HAP-1 (cell line): ENCODE data around the gene CCDC201.
"Not testable (repeated sequence)": the region's sequence is repeated elsewhere in the genome, so short reads cannot be mapped to it uniquely, and the experiment has no call there.

Experiments used
- DNase-seq, 2 experiments: peaks; one replicate each; pipeline ENCODE4 v3.0.0-alpha.2; 2016 to 2020; ENCODE audit warnings: low spot score in 2 of 2
- H3K27me3 ChIP-seq: fragments of 250-450 bp; sonication (Bioruptor Pico); 2 replicates; pipeline ENCODE4 v1.5.1; 2020; ENCODE audit warnings: low read depth, mild to moderate bottlenecking, moderate library complexity
- H3K36me3 ChIP-seq: fragments of 250-450 bp; sonication (Bioruptor Pico); replicated peaks from 2 replicates; pipeline ENCODE4 v1.5.1; 2020; ENCODE audit warnings: mild to moderate bottlenecking
- H3K4me1 ChIP-seq: fragments of 250-450 bp; sonication (Bioruptor Pico); 2 replicates; pipeline ENCODE4 v1.5.1; 2020; ENCODE audit warnings: mild to moderate bottlenecking
- H3K4me3 ChIP-seq: fragments of 250-450 bp; sonication (Bioruptor Pico); 2 replicates; pipeline ENCODE4 v1.5.1; 2020; ENCODE audit warnings: mild to moderate bottlenecking, moderate library complexity
- H3K9me3 ChIP-seq: fragments of 250-450 bp; sonication (Bioruptor Pico); 2 replicates; pipeline ENCODE4 v1.5.1; 2020; ENCODE audit warnings: mild to moderate bottlenecking, moderate library complexity
- in situ Hi-C: fragments of 300-500 bp; cut with MboI; formaldehyde crosslinking; loops from 3 replicates; pipeline ENCODE4 v1.14.3; 2020; ENCODE audit warnings: low sequenced_read_pairs, inconsistent platforms, mixed read lengths

The CCDC201 gene

DNA sequence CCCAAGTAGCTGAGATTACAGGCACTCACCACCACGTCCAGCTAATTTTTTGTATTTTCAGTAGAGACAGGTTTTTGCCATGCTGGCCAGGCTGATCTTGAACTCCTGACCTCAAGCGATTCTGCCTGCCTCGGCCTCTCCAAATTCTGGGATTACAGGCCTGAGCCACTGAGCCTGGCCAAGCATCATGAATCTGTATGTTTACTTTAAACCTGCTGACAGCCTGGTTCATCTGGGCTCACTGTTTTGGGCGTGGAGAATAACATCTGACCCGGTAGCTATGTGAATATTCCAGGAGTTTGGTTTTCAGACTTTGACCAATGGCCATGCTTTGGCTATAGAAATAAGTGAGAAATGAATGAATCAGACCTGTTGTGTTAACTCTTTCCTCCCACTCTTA lies 26.3 kb downstream of the CCDC201 start:
- H3K36me3 ChIP-seq, H3K4me1 ChIP-seq, DNase-seq, in situ Hi-C loops, H3K4me3 ChIP-seq, H3K9me3 ChIP-seq, H3K27me3 ChIP-seq: not testable (repeated sequence)

DNA sequence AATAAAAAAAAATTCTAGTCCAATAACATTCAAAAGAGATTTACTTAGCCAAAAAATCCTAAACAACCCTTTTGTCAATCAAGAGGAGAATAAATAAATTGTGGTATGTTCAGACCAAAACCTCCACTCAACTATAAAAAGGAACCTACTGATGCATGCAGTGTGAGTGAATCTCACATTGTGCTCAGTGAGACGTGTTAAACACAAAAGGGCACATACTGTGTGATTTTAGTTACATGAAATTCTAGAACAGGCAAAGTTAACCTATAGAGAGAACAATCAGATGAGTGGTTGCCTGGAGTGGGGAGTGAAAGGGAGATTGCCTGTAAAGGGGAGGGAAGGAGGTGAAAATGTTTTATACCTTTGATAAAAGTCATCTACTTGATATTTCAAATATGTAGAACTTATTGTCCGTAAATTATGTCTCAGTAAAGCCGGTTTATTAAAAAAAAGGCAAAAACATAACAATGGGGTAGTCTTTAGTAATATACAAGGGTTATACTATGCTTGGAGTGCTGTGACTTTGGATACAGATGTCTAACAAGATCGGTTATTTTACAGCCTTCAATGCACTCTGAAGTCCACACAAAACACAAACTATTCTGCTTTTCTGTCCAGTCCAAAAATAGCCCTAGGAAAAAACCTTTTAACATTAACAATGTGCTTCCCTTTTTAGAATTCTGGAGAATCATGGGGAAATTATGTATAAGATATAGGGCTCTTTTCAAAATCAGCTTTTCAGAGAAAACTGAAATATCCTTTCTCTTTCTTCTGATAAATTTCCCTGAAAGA lies 30.8 kb downstream of the CCDC201 start:
- H3K4me1 ChIP-seq, DNase-seq, H3K36me3 ChIP-seq, H3K27me3 ChIP-seq, H3K9me3 ChIP-seq, in situ Hi-C loops, H3K4me3 ChIP-seq: not testable (repeated sequence)

DNA sequence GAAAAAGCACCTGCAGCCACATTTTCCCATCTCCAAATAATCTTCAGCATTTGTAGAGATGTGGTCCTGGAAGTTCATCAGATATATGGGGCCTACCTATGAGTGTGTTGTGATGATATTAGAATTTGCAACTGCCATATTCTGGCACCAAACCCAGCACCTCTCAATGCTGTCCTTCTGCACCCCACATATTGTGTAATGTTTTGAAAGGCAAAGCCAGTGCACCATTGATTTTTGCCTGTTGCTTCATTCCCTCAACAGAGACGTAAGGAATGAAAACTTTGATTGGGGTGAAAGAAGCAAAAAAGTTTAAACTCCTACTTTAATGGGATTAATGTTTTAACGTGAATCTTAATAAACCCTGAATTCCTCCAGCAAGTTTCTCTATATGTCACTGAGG lies 34.0 kb downstream of the CCDC201 start:
- H3K27me3 ChIP-seq, in situ Hi-C loops, DNase-seq, H3K9me3 ChIP-seq, H3K4me3 ChIP-seq, H3K4me1 ChIP-seq, H3K36me3 ChIP-seq: not testable (repeated sequence)

DNA sequence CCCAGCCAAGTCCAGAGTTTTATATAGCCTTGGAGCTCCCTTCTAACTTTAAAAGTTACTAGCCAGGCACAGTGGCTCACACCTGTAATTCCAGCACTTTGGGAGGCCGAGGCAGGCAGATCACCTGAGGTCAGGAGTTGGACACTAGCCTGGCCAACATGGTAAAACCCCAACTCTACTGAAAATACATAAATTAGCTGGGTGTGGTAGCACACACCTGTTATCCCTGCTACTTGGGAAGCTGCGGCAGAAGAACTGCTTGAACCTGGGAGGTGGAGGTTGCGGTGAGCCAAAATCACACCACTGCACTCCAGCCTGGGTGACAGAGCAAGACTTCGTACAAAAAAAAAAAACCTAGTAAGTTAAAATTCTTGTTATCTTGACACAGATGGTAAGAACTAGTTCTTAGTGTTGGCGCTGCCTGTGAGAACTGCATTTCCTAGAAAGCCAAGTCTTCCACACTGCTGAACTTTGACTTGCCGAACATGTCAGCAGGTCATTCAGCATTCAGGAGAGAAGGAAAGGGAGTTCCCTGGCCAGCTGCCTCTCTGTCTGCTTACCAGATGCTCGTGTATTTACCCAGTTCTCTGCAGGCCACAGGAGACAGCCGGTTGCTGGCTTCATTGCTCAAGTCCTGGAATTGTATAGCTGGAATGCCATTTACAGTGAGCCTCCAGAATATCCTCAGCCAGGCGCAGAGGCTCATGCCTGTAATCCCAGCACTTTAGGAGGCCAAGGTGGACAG lies 40.3 kb downstream of the CCDC201 start:
- in situ Hi-C loops, H3K4me3 ChIP-seq, H3K36me3 ChIP-seq, H3K9me3 ChIP-seq, H3K27me3 ChIP-seq, H3K4me1 ChIP-seq, DNase-seq: not testable (repeated sequence)

DNA sequence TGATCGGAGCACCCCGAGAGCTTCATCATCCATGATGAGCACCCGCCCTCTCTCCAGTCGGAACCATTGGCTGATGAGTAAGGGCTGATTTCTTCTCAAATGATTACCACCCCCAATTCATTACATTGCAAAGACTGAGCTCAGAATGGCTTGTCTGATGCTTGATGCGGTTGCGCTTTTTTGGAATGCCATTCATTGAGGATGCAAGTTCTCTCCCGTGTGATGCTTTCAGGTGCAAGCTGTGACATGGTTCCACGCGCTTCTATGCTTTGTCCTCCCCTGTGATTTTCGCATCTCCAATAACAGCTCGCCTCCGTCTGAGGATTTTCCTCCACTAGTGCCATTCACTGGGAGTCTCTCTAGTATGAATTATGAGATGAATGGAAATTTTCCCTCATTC lies 43.0 kb downstream of the CCDC201 start:
- H3K27me3 ChIP-seq, H3K9me3 ChIP-seq, H3K4me1 ChIP-seq, H3K36me3 ChIP-seq, in situ Hi-C loops, DNase-seq, H3K4me3 ChIP-seq: not testable (repeated sequence)

DNA sequence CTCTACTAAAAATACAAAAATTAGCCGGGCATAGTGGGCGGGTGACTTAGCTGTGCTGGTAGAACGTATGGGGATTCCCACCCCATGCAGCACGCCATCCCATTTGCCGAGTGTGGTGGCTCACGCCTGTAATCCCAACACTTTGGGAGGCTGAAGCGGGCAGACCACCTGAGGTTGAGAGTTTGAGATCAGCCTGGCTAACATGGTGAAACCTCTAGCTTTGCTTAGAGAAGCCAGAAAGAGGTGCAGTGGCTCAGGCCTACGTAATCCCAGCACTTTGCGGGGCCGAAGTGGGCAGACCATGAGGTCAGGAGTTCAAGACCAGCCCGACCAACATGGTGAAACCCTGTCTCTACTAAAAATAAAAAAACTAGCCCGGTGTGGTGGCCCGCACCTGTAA lies 45.2 kb downstream of the CCDC201 start:
- DNase-seq, H3K36me3 ChIP-seq, H3K27me3 ChIP-seq, H3K9me3 ChIP-seq, H3K4me3 ChIP-seq, H3K4me1 ChIP-seq, in situ Hi-C loops: not testable (repeated sequence)

DNA sequence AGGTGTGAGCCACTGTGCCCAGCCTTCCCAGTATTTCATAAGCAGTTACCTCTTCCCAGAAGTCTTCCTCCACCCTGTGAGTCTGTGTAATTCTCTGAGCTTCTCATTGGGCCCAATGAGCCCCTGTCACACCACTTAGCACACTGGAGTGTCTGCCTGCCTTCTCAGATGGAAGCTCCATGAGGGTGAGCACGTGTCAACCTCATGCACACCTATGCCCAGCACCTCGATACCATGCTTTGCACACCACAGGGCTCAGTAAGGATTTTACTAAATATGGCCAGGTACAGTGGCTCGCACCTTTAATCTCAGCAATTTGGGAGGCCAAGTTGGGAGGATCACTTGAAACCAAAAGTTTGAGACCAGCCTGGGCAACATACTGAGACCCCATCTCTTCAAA lies 46.3 kb downstream of the CCDC201 start:
- H3K4me1 ChIP-seq, H3K9me3 ChIP-seq, in situ Hi-C loops, DNase-seq, H3K27me3 ChIP-seq, H3K4me3 ChIP-seq, H3K36me3 ChIP-seq: not testable (repeated sequence)

DNA sequence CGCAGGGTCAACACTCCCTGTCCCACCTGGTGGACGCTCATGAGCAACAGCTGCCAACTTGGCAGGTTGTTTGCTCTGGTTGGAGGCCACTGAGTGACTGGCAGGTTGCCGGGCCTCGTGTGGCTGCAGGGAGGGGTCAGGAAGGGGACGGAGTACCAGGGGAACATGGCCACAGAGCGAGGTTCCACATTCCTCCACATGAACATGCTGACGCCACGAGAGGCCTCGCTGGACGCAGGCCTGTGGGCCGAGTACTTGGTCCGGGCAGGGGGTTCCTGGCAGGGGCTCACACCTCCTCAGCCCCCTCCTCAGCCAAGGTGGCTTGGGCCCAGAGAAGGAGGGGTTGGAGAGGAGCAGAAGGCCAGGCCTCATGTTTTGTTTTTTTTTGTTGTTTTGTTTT lies 54.1 kb downstream of the CCDC201 start:
- H3K36me3 ChIP-seq, in situ Hi-C loops, H3K9me3 ChIP-seq, DNase-seq, H3K4me1 ChIP-seq, H3K4me3 ChIP-seq, H3K27me3 ChIP-seq: not testable (repeated sequence)

DNA sequence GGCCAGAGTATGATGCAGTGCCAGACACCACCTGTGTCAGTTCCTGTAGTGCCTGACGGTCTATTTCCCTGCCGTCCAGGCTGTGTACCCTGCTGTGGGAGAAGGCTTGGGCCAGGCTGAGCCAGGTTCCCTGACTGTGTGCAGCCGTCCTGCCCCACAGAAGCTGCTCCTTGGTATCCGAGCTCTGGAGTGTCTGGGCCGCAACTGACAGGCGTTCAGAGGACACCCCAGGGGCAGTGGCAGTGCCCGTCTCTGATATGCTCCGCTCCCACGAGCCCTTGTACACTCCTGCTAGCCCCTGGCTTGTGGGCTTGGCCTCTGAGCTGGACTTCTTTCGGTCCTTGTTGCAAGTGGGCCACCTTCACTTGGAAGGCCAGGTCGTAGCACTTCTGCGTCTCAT lies 55.0 kb downstream of the CCDC201 start:
- H3K27me3 ChIP-seq, DNase-seq, H3K4me1 ChIP-seq, H3K36me3 ChIP-seq, H3K9me3 ChIP-seq, in situ Hi-C loops, H3K4me3 ChIP-seq: not testable (repeated sequence)

DNA sequence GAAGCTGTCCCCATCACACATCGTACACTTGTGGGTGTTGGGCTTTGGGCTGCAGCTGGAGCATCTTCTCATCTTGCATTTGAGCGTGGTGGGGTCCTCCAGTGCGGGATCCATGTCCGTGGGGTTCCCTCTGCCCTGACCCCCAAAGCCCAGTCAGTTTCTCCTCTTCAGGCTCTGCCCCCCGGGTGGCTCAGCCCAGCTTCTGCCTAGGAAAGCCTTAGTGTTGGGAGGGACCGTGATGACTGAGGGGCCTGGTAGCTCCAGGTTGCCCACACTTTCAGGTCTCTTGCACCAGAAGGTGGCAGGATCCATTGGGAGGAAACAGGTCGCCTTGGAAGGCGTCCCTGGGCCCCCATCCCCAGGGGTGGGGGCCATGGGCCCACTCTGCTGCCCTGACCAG lies 55.9 kb downstream of the CCDC201 start:
- in situ Hi-C loops, H3K36me3 ChIP-seq, H3K4me1 ChIP-seq, H3K4me3 ChIP-seq, H3K27me3 ChIP-seq, H3K9me3 ChIP-seq, DNase-seq: not testable (repeated sequence)

DNA sequence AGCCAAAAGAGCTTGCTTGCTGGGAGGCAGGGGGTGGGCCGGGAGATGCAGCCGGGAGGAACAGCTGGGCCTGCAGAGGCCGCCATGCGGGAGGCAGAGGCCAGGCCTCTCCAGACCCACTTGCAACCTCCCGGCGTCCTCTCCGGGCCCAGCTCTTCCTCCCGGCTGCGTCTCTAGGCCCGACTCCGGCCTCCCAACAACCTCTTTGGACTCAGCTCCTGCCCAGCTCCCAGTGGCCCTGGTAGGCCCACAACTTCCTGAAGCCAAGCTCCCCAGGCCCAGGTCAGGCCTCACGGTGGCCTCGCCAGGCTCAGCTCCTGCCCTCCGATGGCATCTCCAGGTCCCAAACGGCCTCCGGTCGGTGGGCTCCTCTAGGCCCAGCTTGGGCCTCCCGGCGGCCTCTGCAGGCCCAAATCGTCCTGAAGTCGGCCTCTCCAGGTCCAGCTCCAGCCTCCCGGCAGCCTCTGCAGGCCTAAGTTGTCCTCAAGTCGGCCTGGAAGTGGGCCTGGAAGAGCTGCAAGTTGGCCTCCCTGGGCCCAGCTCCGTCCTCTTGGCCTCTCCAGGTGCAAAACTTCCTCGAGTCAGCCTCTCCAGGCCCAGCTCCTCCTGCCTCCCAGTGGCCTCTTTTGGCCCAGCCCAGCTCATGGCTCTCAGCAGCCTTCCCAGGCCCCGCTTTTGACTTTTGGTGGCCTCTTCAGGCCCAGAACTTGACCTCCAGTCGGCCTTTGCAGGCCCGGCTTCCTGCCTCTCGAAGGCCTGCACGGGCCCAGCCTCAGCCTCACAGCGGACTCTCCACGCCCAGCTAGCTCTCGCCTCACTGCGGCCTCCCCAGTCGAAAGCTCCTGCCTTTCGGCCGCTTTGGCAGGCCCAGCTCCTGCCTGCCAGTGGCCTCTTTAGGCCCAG lies 58.4 kb downstream of the CCDC201 start:
- H3K9me3 ChIP-seq, DNase-seq, in situ Hi-C loops, H3K4me1 ChIP-seq, H3K4me3 ChIP-seq, H3K36me3 ChIP-seq, H3K27me3 ChIP-seq: not testable (repeated sequence)

DNA sequence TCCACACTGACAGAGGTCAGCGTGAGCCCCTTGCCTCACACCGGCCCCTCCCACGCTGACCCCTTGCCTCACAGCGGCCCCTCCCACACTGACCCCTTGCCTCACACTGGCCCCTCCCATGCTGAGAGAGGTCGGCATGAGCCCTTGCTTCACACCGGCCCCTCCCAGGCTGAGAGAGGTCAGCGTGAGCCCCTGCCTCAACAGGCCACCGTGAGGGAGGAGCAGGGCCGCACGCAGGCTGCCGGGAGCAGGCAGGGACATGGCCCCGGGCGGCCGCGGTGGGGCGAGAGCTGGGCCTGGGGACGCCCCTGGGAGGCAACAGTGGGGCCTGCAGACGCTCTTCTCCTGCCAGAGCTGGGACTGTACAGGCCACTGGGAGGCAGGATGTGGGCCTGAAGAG lies 59.1 kb downstream of the CCDC201 start:
- in situ Hi-C loops, H3K27me3 ChIP-seq, H3K4me3 ChIP-seq, DNase-seq, H3K9me3 ChIP-seq, H3K36me3 ChIP-seq, H3K4me1 ChIP-seq: not testable (repeated sequence)

DNA sequence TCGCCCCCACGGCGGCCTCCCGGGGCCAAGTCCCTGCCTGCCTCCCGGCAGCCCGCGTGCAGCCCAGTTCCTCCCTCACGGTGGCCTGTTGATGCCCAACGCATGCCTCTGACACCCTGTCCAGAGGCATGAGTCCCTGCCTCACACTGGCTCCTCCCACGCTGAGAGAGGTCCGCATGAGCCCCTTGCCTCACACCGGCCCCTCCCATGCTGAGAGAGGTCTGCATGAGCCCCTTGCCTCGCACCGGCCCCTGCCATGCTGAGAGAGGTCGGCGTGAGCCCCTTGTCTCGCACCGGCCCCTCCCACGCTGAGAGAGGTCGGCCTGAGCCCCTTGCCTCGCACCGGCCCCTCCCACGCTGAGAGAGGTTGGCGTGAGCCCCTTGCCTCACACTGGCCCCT lies 59.9 kb downstream of the CCDC201 start:
- Histone ChIP-seq H3K4me1 (no peaks in the 10 kb centered on the region), H3K9me3 (no peaks in the 10 kb centered on the region), H3K4me3 (no peak overlapping the region), H3K27me3 (no peaks in the 10 kb centered on the region), H3K36me3 (no peaks in the 10 kb centered on the region)
- in situ Hi-C loops = no loop called here
- DNase-seq = no peak

DNA sequence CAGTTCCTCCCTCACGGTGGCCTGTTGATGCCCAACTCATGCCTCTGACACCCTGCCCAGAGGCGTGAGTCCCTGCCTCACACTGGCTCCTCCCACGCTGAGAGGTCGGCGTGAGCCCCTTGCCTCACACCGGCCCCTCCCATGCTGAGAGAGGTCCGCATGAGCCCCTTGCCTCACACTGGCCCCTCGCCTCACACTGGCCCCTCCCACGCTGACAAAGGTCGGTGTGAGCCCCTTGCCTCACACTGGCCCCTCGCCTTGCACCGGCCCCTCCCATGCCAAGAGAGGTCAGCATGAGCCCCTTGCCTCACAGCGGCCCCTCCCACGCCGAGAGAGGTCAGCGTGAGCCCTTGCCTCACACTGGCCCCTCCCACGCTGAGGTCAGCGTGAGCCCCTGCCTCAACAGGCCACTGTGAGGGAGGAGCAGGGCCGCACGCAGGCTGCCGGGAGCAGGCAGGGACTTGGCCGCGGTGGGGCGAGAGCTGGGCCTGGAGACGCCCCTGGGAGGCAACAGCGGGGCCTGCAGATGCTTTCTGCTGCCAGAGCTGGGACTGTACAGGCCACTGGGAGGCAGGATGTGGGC lies 61.1 kb downstream of the CCDC201 start:
- H3K27me3 ChIP-seq, H3K36me3 ChIP-seq, H3K9me3 ChIP-seq, in situ Hi-C loops, H3K4me3 ChIP-seq, DNase-seq, H3K4me1 ChIP-seq: not testable (repeated sequence)
